Prostate gland (tissue), 2 donors: ENCODE measurements around the gene PMM2.

Source experiments
- POLR2A ChIP-seq: fragments of 450-650 bp; IDR thresholded peaks from one replicate; pipeline ENCODE4 v1.6.1; 2016; ENCODE audit warnings: antibody characterized with exemption, mild to moderate bottlenecking
- TF ChIP-seq, protein P1 (sequence below), 4 experiments: fragments of 200-600 bp in 2 of 4; fragments of 450-650 bp in 2 of 4; sonication (generic) in 2 of 4; IDR thresholded peaks; 1 replicate in 3 of 4; 2 replicates in 1 of 4; pipeline ENCODE4 v1.5.1; 2016 to 2019; ENCODE audit warnings: antibody characterized with exemption in 4 of 4, mild to moderate bottlenecking in 2 of 4, moderate library complexity in 2 of 4

DNA sequence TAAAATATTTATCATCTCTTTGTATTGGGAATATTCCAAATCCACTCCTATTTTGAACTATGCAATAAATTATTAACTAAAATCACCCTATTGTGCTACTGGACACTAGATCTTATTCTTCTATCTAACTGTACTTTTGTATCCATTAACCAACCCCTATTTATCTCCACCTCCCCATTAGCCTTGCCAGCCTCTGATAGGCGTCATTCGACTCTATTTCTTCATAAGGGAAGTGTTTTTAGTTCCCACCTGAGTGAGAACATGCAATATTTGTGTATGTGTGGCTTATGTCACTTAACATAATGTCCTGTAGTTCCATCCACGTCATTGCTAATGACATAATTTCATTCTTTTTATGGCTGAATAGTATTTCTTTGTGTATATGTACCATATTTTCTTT is 24.1 kb upstream of the PMM2 start:
- TF ChIP-seq POLR2A: no peak
- TF ChIP-seq, protein P1, sequence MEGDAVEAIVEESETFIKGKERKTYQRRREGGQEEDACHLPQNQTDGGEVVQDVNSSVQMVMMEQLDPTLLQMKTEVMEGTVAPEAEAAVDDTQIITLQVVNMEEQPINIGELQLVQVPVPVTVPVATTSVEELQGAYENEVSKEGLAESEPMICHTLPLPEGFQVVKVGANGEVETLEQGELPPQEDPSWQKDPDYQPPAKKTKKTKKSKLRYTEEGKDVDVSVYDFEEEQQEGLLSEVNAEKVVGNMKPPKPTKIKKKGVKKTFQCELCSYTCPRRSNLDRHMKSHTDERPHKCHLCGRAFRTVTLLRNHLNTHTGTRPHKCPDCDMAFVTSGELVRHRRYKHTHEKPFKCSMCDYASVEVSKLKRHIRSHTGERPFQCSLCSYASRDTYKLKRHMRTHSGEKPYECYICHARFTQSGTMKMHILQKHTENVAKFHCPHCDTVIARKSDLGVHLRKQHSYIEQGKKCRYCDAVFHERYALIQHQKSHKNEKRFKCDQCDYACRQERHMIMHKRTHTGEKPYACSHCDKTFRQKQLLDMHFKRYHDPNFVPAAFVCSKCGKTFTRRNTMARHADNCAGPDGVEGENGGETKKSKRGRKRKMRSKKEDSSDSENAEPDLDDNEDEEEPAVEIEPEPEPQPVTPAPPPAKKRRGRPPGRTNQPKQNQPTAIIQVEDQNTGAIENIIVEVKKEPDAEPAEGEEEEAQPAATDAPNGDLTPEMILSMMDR (IDR thresholded peaks at IDR 0.05): no peak
